ENCODE results near the gene MRPL52.
"Not testable (repeated sequence)": the region's sequence is repeated elsewhere in the genome, so short reads cannot be mapped to it uniquely, and the experiment has no call there.

Gene MRPL52

DNA sequence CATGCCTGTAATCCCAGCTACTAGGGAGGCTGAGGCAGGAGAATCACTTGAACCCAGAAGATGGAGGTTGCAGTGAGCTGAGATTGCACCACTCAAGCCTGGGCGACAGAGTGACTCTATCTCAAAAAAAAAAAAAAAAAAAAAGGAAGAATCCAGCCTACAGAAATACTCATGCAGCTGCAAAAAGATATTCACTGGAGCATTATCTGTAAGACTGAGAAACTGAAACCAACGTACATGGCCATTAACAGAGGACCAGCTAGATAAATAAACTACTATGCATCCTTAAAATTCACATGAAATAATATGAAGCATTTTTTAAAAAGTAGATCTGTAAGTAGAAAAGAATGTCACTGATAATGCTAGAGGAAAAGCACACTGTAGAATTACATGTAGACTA lies 18.0 kb upstream of the MRPL52 start:
- DNase-seq (ENCODE audit: low read depth in 2 of 2): no peak

GRCh38 chr14:22812744-22813143 lies 16.9 kb upstream of the MRPL52 start:
- no peak for DNase-seq (ENCODE audit: low read depth in 2 of 2)

- DNase-seq (ENCODE audit: low read depth in 2 of 2): no peak
These were observed 16.5 kb upstream of the MRPL52 start for GRCh38 chr14:22813145-22813544.

DNA sequence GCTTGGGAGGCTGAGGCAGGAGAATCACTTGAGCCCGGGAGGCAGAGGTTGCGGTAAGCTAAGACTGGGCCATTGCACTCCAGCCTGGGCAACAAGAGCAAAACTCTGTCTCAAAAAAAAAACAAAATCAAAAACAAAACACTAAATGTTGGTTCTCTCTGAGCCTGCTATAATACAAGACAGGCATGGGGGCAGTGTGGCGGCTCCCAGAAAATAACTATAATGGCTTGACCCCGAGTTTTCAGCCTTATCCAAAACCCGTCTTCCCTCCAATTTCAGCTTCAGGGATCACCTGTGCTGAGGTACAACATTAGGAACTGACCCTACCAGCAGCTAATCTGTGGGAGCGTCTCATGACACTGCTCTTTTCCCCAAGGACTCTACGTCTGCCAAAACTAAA lies 15.3 kb upstream of the MRPL52 start:
- DNase-seq (ENCODE audit: low read depth in 2 of 2): no peak

DNA sequence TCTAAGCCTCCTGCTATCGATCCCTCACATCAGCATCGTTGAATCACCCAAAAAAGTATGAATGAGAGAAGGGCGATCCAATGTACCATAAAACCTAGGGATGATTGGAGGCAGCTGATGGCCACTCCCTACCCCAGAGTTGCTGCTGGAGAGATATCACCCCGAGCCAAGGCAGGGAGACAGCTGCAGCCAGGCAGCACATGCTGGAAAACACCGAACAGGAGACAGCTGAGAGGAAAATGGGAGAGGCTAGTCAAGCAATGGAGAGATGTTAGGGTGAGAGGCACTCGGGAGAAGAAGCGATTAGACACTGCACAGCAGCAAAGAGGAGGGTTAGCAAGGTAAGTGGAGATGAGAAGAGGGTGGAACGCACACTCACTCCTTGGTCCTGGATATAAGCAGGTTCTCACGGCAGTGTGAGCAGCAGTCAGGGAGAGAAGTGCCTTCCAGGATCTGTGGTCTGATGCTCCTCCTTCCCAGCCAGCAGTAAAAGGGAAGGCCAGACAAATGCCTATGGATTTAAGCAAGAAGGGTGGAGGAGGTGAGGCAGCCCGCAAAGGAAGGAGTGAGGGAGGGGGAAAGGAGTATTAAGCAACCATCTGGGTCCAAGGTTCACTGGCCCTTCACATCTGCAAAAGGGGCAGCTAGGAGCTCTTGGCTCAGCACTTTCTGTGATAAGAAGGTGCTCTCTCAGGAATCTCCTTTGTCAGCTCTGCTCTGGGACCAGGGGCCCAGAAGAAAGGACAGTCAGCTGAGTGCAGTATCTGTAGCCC lies 14.6 kb upstream of the MRPL52 start, which contains the start of gene SLC7A7:
SLC7A7 (minus strand) TSS at position 495 of the 773 bp plus-strand sequence. CDS start 2,037 bp downstream, outside the sequence.
- no peak for DNase-seq (ENCODE audit: low read depth in 2 of 2)

- DNase-seq (ENCODE audit: low read depth in 2 of 2): no peak
These were observed 10.3 kb upstream of the MRPL52 start for GRCh38 chr14:22819151-22819988.

- DNase-seq (ENCODE audit: low read depth in 2 of 2): no peak
These were observed 9.0 kb upstream of the MRPL52 start for GRCh38 chr14:22820731-22821130.

- DNase-seq (ENCODE audit: low read depth in 2 of 2): no peak
These were observed 8.3 kb upstream of the MRPL52 start for GRCh38 chr14:22821193-22822015.

GRCh38 chr14:22822016-22822570 lies 7.6 kb upstream of the MRPL52 start:
- no peak for DNase-seq (ENCODE audit: low read depth in 2 of 2)

GRCh38 chr14:22822571-22823098 lies 7.1 kb upstream of the MRPL52 start:
- DNase-seq (ENCODE audit: low read depth in 2 of 2): peak; percentile 47 to 61

- no peak for DNase-seq (ENCODE audit: low read depth in 2 of 2)
These were observed 4.9 kb upstream of the MRPL52 start for GRCh38 chr14:22824711-22825359.

- not testable (repeated sequence) for DNase-seq (ENCODE audit: low read depth in 2 of 2)
These were observed 519 bp upstream of the MRPL52 start for GRCh38 chr14:22829076-22829660.

DNA sequence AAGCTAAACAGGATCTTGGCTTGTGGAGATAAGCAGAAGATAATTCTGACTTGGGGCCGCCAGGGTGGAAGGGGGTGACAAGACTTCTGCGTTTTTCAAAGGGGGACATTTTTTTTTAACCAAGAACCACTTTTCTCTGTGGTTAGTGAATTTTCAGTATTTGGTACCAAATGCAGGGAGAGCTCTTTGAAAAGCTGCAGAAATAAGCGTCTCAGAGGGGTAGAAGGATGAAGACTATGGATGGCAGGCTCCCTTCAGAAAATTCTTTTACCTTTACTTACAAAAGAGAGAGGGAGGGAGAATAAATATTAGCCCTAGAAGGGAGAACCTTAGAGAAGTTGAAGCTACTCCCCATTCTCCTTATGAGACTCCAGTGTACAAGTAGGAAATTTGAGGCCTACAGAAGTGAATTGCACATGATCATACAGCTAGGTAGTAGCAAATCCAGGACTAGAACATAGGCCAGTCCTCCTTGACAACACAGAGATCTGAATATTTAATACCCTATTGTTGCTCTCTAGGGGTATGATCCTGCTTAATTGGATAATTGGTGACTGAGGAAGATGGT lies 840 bp downstream of the MRPL52 start:
- no peak for DNase-seq (ENCODE audit: low read depth in 2 of 2)

DNA sequence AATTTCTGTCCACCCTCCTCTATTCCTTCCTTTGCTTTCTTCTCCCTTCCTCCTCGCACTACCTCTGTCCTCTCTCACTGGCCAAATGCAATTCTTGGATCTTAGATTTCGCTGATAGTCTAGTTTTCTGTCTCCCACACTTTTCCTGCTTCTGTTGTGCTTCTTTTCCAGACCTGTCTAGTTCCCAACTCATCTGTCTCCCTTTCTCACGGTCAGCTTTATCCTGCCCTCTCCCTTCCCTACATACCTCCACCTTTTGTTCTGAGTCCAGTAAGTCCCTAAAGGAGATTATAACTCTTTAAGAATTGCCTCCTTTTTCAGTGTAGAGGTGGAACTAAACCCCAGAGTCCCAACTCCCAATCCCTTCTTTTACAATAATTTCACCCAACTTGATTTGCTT lies 5.8 kb downstream of the MRPL52 start:
- DNase-seq (ENCODE audit: low read depth in 2 of 2): no peak

DNA sequence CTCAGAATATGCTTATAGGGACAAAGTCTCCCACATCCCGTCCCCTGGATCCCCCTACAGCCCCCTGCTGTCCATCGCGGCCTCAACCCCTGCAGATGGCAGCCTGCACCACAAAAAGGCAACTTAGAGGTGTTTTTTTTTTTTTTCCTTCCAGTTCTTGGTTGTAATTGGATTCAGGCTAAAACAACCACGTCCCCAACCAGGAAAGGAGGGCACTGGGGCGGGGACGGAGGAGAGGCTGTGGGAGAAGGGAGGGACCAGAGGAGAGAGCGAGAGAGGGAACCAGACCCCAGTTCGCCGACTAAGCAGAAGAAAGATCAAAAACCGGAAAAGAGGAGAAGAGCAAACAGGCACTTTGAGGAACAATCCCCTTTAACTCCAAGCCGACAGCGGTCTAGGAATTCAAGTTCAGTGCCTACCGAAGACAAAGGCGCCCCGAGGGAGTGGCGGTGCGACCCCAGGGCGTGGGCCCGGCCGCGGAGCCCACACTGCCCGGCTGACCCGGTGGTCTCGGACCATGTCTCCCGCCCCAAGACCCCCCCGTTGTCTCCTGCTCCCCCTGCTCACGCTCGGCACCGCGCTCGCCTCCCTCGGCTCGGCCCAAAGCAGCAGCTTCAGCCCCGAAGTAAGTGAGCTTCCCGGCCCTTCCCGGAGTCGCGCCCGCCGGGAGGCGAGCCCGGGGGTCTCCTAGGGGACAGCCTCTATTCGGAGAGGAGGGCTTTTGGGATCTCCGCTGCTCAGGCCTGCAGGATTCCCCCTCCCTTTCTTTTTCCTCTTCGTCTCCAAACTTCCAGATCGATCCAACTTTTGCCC lies 6.8 kb downstream of the MRPL52 start, which contains the start of gene MMP14:
MMP14 (plus strand) TSS at position 285 of the 813 bp plus-strand sequence; CDS start at position 518, 233 bp downstream.
- no peak for DNase-seq (ENCODE audit: low read depth in 2 of 2)

DNA sequence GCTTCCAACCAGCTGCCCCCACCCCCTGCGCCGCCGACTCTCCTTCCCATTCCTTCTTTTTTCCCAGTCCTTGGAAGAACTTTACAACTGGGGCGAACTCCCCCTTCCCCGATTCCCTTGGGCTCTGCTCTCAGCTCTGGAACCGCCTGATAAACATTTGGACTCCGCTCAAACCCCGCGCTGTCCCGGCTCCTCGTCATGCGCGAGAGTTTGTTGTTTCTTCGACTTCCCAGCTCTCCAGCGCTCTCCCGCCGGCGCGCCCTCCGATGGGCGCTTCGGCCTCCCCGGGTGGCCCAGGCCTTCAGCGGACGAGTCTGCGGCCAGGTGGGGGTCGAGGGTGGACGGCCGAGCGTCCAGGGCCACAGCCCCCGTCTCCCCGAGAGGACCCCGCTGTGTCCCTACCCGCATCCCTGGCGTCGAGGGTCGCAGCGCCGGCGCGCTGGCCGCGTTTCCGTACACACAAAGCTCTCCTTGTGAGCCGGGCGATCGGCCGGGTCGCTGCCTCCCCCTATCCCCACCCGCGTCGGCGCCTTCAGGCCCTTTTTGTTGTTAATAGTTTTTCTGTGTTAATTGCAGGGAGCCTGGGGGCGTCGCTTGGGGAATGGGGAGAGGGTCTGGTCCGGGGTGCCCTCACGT lies 7.5 kb downstream of the MRPL52 start:
- DNase-seq (ENCODE audit: low read depth in 2 of 2): no peak

GRCh38 chr14:22837750-22838538 lies 8.3 kb downstream of the MRPL52 start:
- DNase-seq (ENCODE audit: low read depth in 2 of 2): no peak

DNA sequence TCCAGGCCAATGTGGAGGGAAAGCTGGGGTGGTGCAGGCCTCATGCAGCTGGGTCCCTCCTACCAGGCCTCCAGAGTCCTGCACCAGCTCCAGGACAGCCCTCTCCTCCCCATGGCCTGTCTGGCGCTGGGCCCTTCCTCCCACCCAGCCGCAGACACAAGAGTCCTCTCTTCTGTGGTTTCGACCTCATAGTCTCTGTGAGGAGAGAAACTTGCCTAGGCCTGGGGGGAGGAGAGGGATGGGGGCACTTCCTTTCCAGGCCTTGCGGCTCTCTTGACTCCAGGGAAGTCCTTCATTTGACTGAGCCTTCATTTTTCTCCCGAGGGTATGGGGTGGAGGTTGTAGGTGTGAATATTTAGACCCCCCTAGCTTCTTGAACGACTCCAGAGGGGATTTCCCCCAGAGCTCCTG lies 8.9 kb downstream of the MRPL52 start:
- DNase-seq (ENCODE audit: low read depth in 2 of 2): no peak
